Glutamatergic neuron (in vitro differentiated cells): ENCODE data around the gene TPRG1L. TPM values are rescaled to one million over a fixed set of nuclear protein-coding genes. Genes with fewer than 3 reads are reported as not detected.
A peak's percentile ranks its signal among the peaks of the same experiment; 100 is the strongest.

Source experiments
- DNase-seq: peaks from one replicate; pipeline ENCODE4 v3.0.0; 2022
- H3K27ac Mint-ChIP-seq: one replicate; pipeline ENCODE4 v1.8.0; 2020; ENCODE audit warnings: mild to moderate bottlenecking, mixed read lengths, inconsistent platforms; ENCODE audit not compliant: unreplicated experiment
- H3K27me3 Mint-ChIP-seq: one replicate; pipeline ENCODE4 v1.8.0; 2020; ENCODE audit warnings: mild to moderate bottlenecking, moderate library complexity, mixed read lengths, inconsistent platforms; ENCODE audit not compliant: unreplicated experiment
- H3K36me3 Mint-ChIP-seq: one replicate; pipeline ENCODE4 v1.8.0; 2020; ENCODE audit warnings: mild to moderate bottlenecking, mixed read lengths, inconsistent platforms; ENCODE audit not compliant: unreplicated experiment
- H3K4me1 Mint-ChIP-seq: one replicate; pipeline ENCODE4 v1.8.0; 2020; ENCODE audit warnings: mild to moderate bottlenecking, low read depth, mixed read lengths, inconsistent platforms; ENCODE audit not compliant: unreplicated experiment
- H3K4me3 Mint-ChIP-seq: one replicate; pipeline ENCODE4 v1.8.0; 2020; ENCODE audit warnings: mild to moderate bottlenecking, mixed read lengths, inconsistent platforms; ENCODE audit not compliant: unreplicated experiment
- H3K9me3 Mint-ChIP-seq: one replicate; pipeline ENCODE4 v1.8.0; 2020; ENCODE audit warnings: mild to moderate bottlenecking, moderate library complexity, mixed read lengths, inconsistent platforms; ENCODE audit not compliant: unreplicated experiment
- CTCF ChIP-seq: fragments of 200-600 bp; sonication (generic); IDR thresholded peaks from one replicate; pipeline ENCODE4 v1.5.0; 2021; ENCODE audit not compliant: partially characterized antibody, unreplicated experiment
- total RNA-seq: library from RNA; stranded (reverse); fragmentation: NEBNext Ultra II Directional; extraction: Animal tissue kit (Norgen Biotek cat#: 25700); gene quantifications from one replicate; pipeline ENCODE4 v1.2.1, GENCODE V29; 2021; ENCODE audit not compliant: unreplicated experiment

The TPRG1L gene
- total RNA-seq, 1 donor from 2014 or later, result 43.1 TPM

DNA sequence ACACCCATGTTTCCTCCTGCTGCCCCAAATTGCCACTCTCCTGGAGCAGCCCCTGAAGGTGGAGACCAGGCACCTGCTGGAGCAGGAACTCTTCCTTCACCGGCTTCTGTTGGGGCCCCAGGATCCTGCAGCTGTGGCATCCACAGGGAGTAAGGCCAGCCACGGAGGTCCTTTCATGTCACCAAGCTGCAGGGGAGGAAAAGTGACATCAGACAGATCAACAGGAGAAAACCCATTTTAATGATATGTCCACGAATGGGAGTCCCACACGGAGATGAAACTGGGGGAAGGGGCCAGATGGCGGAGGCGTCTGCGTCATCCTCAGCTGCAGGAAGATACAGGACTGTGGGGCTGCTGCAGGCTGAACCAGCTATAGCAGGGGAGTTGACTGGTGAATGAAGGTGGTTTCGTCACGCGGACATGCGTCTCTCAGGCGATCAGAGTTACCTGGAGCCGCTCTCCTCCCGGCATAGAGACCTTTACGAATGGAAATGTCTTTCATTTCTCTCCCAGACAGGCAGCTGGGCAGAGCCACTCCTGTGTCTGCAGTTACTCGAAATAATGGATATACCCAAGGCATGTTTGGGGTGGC, 37.4 kb downstream of the TPRG1L start:
- TF ChIP-seq CTCF, result no peak
- Mint-ChIP-seq H3K36me3 (no peaks in the 10 kb centered on the region), H3K4me3 (no peak overlapping the region), H3K27ac (no peak overlapping the region), H3K4me1 (peaks cover 25% of the 10 kb centered on the region), H3K9me3 (peaks cover 11% of the 10 kb centered on the region), H3K27me3 (peaks cover 4% of the 10 kb centered on the region)
- DNase-seq, result peak; percentile 14

DNA sequence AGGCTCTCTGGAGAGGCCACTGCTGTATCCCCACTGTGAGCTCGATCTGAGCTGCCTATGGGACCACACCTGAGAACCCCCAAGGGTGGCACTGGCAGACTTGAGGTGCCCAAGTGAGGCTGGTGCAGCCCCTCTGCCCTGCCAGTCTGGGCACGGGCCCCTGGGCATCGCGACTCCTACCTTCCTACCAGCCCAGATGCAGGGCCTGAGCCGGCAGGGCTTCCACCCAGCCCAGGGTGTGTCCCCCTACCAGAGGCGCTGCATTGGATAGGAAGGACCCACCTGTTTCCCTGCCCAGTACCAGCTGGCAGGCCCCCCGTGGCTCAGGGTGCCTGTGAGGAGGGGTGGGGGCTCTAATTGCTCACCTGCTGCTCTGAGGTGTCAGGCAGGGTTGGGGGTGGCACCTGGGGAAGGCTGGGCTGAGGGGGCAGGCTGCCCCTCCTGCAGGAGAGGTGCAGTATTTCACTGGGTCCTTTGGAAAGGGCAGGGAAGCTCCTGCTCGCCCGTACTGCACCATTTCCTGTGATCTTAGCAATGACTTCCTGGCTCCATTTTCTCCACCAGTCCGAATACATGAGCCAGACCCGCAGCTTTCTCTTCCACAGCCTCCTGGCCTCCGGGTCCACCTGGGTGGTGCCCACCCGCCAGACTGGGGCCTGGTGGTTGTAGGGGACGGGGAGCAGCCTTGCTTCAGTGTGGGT, 39.3 kb downstream of the TPRG1L start:
- no peak for DNase-seq
- TF ChIP-seq CTCF, result no peak
- Mint-ChIP-seq H3K4me1 (peaks cover 22% of the 10 kb centered on the region), H3K36me3 (no peaks in the 10 kb centered on the region), H3K27ac (no peak overlapping the region), H3K9me3 (peaks cover 4% of the 10 kb centered on the region), H3K27me3 (peaks cover 1% of the 10 kb centered on the region), H3K4me3 (no peak overlapping the region)

DNA sequence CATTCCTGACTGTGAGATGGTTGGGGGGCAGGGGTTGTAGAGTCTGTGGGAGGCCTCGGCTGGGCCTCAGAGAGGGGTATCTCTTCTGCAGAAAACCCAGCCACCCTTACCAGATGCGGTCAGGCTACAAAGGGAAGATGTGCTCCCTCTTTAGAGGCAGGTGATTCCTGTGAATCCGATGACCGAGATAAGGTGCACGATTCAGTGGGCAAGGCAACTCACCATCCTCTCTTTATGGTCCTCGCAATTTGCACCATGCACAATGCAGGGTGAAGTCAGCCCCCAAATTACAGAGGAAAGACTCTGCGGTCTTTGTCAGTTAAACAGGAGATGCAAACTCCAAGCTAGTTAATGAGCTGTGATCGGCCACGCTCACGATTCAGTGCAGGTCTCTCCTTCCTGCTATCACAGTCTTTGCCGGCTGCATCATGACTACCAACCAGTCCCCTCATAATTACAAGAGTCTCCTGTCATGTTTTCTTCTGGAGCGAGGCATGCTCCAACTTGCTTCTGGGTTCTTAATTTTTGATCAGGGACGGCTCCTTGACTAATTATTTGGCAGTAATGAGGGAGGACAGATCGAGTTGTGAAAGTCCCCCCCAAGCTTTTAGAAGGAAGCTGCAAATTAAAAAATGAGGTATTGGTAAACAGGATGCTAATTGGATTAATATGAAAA, 40.0 kb downstream of the TPRG1L start:
- no peak for TF ChIP-seq CTCF
- Mint-ChIP-seq H3K27ac (no peak overlapping the region), H3K4me3 (no peak overlapping the region), H3K9me3 (peaks cover 4% of the 10 kb centered on the region), H3K27me3 (peaks cover 1% of the 10 kb centered on the region), H3K4me1 (peaks cover 21% of the 10 kb centered on the region), H3K36me3 (no peaks in the 10 kb centered on the region)
- DNase-seq, result no peak

DNA sequence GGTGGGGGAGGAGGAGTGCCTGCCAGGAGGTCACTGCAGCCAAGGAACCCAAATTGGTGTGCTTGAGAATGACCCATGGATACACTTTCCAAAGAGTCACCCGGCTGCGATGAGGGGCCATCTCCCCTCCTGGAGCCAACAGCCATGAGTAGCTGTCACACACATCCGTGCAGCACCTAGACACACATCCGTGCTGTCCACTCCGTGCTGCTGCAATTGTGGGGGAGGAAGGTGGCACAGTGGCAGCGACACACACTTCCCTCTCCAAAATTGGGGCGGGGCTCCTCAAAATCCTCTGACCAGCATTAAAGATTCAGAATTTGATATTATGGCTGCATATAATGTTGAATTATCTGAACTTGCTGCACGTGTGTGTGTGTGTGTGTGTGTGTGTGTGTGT, 43.3 kb downstream of the TPRG1L start:
- peak overlapping the region; percentile 18 for H3K4me3 Mint-ChIP-seq
- peak overlapping the region; percentile 22 for H3K27ac Mint-ChIP-seq
- H3K9me3 Mint-ChIP-seq, result peaks cover 1% of the 10 kb centered on the region
- H3K4me1 Mint-ChIP-seq, result peaks cover 18% of the 10 kb centered on the region
- DNase-seq, result peak; percentile 12
- H3K36me3 Mint-ChIP-seq, result no peaks in the 10 kb centered on the region
- no peak for TF ChIP-seq CTCF
- H3K27me3 Mint-ChIP-seq, result peaks cover under 1% of the 10 kb centered on the region
